A549 (cell line): ENCODE measurements around the gene TFEB. TPM values are rescaled to one million over a fixed set of nuclear protein-coding genes. Genes with fewer than 3 reads are reported as not detected.
A peak's percentile ranks its signal among the peaks of the same experiment; 100 is the strongest.

ENCODE experiments used
- ATAC-seq, 2 experiments: fragments of 200-7000 bp in 1 of 2; fragments of >200 bp in 1 of 2; cut with Nextera tagmentation in 1 of 2; cut with Tn5 transposase in 1 of 2; 3 replicates each; pipeline versions ENCODE4 v1.8.0 to v1.9.1; 2018 to 2020; ENCODE audit warnings: mild to moderate bottlenecking in 1 of 2, moderate library complexity in 1 of 2
- CTCF ChIA-PET: fragments of 300-600 bp; sonication (Branson Sonifier 250); formaldehyde crosslinking; extraction: SDS; loops from one replicate; lab custom pipeline; 2021; ENCODE audit warnings: antibody characterized with exemption, inconsistent platforms; lab: Yijun Ruan, JAX
- POLR2A ChIA-PET: fragments of 350-600 bp; formaldehyde crosslinking; extraction: SDS; loops from one replicate; lab custom pipeline; 2021; ENCODE audit warnings: antibody characterized with exemption, inconsistent platforms; lab: Yijun Ruan, JAX
- DNase-seq, 2 experiments: peaks; one replicate each; pipeline versions ENCODE4 v3.0.0 to v3.0.0-alpha.2; 2011 to 2016; ENCODE audit warnings: low read depth in 1 of 2, low spot score in 1 of 2
- FAIRE-seq: peaks from 2 replicates; lab custom pipeline; 2011; peaks lifted over from hg19 to GRCh38; lab: Jason Lieb, UNC
- H3K27ac ChIP-seq, 2 experiments: fragments of >200 bp; sonication (Bioruptor Twin); formaldehyde crosslinking; 3 replicates each; pipeline ENCODE4 v1.5.1; 2016 to 2017
- H3K4me1 ChIP-seq: fragments of >200 bp; sonication (Bioruptor Twin); formaldehyde crosslinking; 3 replicates; pipeline ENCODE4 v1.6.1; 2016
- H3K4me2 ChIP-seq: fragments of >200 bp; sonication (Bioruptor Twin); formaldehyde crosslinking; 3 replicates; pipeline ENCODE4 v1.6.1; 2016
- H3K4me3 ChIP-seq: fragments of >200 bp; sonication (Bioruptor Twin); formaldehyde crosslinking; 3 replicates; pipeline ENCODE4 v1.5.1; 2016
- H3K9me3 ChIP-seq: fragments of >200 bp; sonication (Bioruptor Twin); formaldehyde crosslinking; 3 replicates; pipeline ENCODE4 v1.6.1; 2016
- ATOH8 ChIP-seq: fragments of 250-450 bp; sonication (Bioruptor Pico); IDR thresholded peaks from 2 replicates; pipeline ENCODE4 v1.5.0; 2020; ENCODE audit warnings: low read depth, mild to moderate bottlenecking, moderate library complexity
- CBX8 ChIP-seq: fragments of 200-600 bp; sonication (generic); IDR thresholded peaks from 2 replicates; pipeline ENCODE4 v1.6.1; 2016
- EHF ChIP-seq: fragments of 250-450 bp; sonication (Bioruptor Pico); IDR thresholded peaks from 2 replicates; pipeline ENCODE4 v1.5.0; 2020; ENCODE audit warnings: mild to moderate bottlenecking
- ELK1 ChIP-seq: fragments of 150-350 bp; IDR thresholded peaks from 2 replicates; pipeline ENCODE4 v1.6.1; 2014; ENCODE audit warnings: low read depth, mild to moderate bottlenecking, low read length
- EP300 ChIP-seq, 2 experiments: fragments of >200 bp; sonication (Bioruptor Twin); formaldehyde crosslinking; IDR thresholded peaks; 2 replicates in 1 of 2; 3 replicates in 1 of 2; pipeline ENCODE4 v1.6.1; 2016 to 2017
- ESRRA ChIP-seq: fragments of 150-350 bp; IDR thresholded peaks from 2 replicates; pipeline ENCODE4 v1.6.1; 2014; ENCODE audit warnings: mild to moderate bottlenecking, low read length, borderline replicate concordance
- FOSB ChIP-seq: fragments of 250-450 bp; sonication (Bioruptor Pico); IDR thresholded peaks from 2 replicates; pipeline ENCODE4 v1.5.0; 2020; ENCODE audit warnings: mild to moderate bottlenecking, moderate library complexity
- FOSL2 ChIP-seq, 2 experiments: fragments of 450-650 bp in 1 of 2; fragments of >200 bp in 1 of 2; sonication (Bioruptor Twin) in 1 of 2; formaldehyde crosslinking; IDR thresholded peaks; 2 replicates each; pipeline versions ENCODE4 v1.5.0 to v1.6.1; 2016 to 2020; ENCODE audit warnings: mild to moderate bottlenecking in 1 of 2, moderate library complexity in 1 of 2
- GATA3 ChIP-seq: IDR thresholded peaks from 2 replicates; pipeline ENCODE4 v1.6.1; 2012; ENCODE audit warnings: borderline replicate concordance
- HEYL ChIP-seq: fragments of 250-450 bp; sonication (Bioruptor Pico); IDR thresholded peaks from 2 replicates; pipeline ENCODE4 v1.8.0; 2021; ENCODE audit warnings: mild to moderate bottlenecking, moderate library complexity
- HOXA7 ChIP-seq: fragments of 250-450 bp; sonication (Bioruptor Pico); IDR thresholded peaks from 2 replicates; pipeline ENCODE4 v1.5.0; 2020; ENCODE audit warnings: mild to moderate bottlenecking, moderate library complexity
- HOXB13 ChIP-seq: fragments of 250-450 bp; sonication (Bioruptor Pico); IDR thresholded peaks from 2 replicates; pipeline ENCODE4 v1.5.0; 2020; ENCODE audit warnings: low read depth, mild to moderate bottlenecking, moderate library complexity
- JUN ChIP-seq, 2 experiments: fragments of >200 bp; sonication (Bioruptor Twin); formaldehyde crosslinking; IDR thresholded peaks; 2 replicates in 1 of 2; 3 replicates in 1 of 2; pipeline ENCODE4 v1.6.1; 2016 to 2017
- JUNB ChIP-seq: fragments of >200 bp; sonication (Bioruptor Twin); formaldehyde crosslinking; IDR thresholded peaks from 2 replicates; pipeline ENCODE4 v1.6.1; 2016
- KDM1A ChIP-seq: fragments of 200-600 bp; sonication (generic); IDR thresholded peaks from 2 replicates; pipeline ENCODE4 v1.6.1; 2016; ENCODE audit warnings: low read depth, mild to moderate bottlenecking
- MAZ ChIP-seq: fragments of 150-350 bp; IDR thresholded peaks from 2 replicates; pipeline ENCODE4 v1.6.1; 2014; ENCODE audit warnings: antibody characterized with exemption, low read depth, low read length, borderline replicate concordance
- MYC ChIP-seq: IDR thresholded peaks from 2 replicates; pipeline ENCODE4 v1.6.1; 2012; ENCODE audit warnings: mild to moderate bottlenecking, inconsistent platforms, low read length, improper control_type of control experiment, borderline replicate concordance
- NFE2L2 ChIP-seq: fragments of 150-350 bp; conservative IDR thresholded peaks from 2 replicates; pipeline ENCODE4 v1.6.1; 2014; ENCODE audit warnings: low read length
- NR3C1 ChIP-seq: fragments of >200 bp; sonication (Bioruptor Twin); formaldehyde crosslinking; IDR thresholded peaks from 3 replicates; pipeline ENCODE4 v1.6.1; 2017
- PHF8 ChIP-seq: fragments of 200-600 bp; sonication (generic); IDR thresholded peaks from 2 replicates; pipeline ENCODE4 v1.6.1; 2016; ENCODE audit warnings: low read depth, mild to moderate bottlenecking, antibody characterized with exemption, moderate library complexity, borderline replicate concordance
- SMC3 ChIP-seq: fragments of >200 bp; sonication (Bioruptor Twin); formaldehyde crosslinking; IDR thresholded peaks from 3 replicates; pipeline ENCODE4 v1.6.1; 2018; ENCODE audit warnings: inconsistent platforms
- TFCP2L1 ChIP-seq: fragments of 250-450 bp; sonication (Bioruptor Pico); IDR thresholded peaks from 2 replicates; pipeline ENCODE4 v1.5.0; 2021; ENCODE audit warnings: mild to moderate bottlenecking
- TP53 ChIP-seq: fragments of 250-450 bp; sonication (Bioruptor Pico); IDR thresholded peaks from 2 replicates; pipeline ENCODE4 v1.5.0; 2021; ENCODE audit warnings: mild to moderate bottlenecking, moderate library complexity
- WGBS: methylation state at CpG from one replicate; pipeline ENCODE4 v1.1.6; 2017; ENCODE audit errors: missing lambda C conversion rate; 5-methylcytosine and 5-hydroxymethylcytosine counted together
- polyA plus RNA-seq, 4 experiments: library from polyadenylated mRNA; depleted of rRNA in 3 of 4; stranded (reverse); fragments of >200 nt; fragmentation: RNase III in 1 of 4; extraction: RNeasy Plus Mini Kit Qiagen cat#74134 plus additional on column Dnase treatment in 1 of 4; gene quantifications; 2 replicates in 3 of 4; 3 replicates in 1 of 4; pipeline ENCODE4 v1.2.3, GENCODE V29; 2011 to 2017
- TF ChIP-seq, protein P1 (sequence below): IDR thresholded peaks from 2 replicates; pipeline ENCODE4 v1.6.1; 2012

TFEB gene
- polyA plus RNA-seq, 2 of the 4 experiments (the other 2 are of a cell fraction), result 3.1 to 6.1 TPM

GRCh38 chr6:41740366-41741162 is 5.2 kb upstream of the TFEB start:
- Histone ChIP-seq H3K27ac (peak overlapping the region; percentile 27 to 37; a peak in 3 of 6 replicates), H3K4me1 (peaks cover 30% of the 10 kb centered on the region), H3K4me3 (no peak overlapping the region), H3K4me2 (no peak overlapping the region), H3K9me3 (no peaks in the 10 kb centered on the region)
- ATAC-seq (no peak), DNase-seq (no peak), FAIRE-seq (no peak)
- 86% methylated on average over 11 of the region's 13 CpGs for WGBS
- CTCF ChIA-PET, result interaction anchor here (0.7 to 1.6 kb wide), 5 partner anchors 16 to 57 kb away, joined by 3 to 11 read pairs (median 4); no protein-coding TSS in a partner anchor
- TF ChIP-seq FOSB (CRISPR knock-in tag) (no peak), SMC3 (no peak), MAZ (no peak), TFCP2L1 (CRISPR knock-in tag) (no peak), EP300 (IDR thresholded peaks at IDR 0.05) (no peak), TP53 (CRISPR knock-in tag) (no peak), HEYL (CRISPR knock-in tag) (no peak), EHF (CRISPR knock-in tag) (no peak)
- TF ChIP-seq, protein P1, sequence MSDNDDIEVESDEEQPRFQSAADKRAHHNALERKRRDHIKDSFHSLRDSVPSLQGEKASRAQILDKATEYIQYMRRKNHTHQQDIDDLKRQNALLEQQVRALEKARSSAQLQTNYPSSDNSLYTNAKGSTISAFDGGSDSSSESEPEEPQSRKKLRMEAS, result no peak
- POLR2A ChIA-PET, result no interaction called here

DNA sequence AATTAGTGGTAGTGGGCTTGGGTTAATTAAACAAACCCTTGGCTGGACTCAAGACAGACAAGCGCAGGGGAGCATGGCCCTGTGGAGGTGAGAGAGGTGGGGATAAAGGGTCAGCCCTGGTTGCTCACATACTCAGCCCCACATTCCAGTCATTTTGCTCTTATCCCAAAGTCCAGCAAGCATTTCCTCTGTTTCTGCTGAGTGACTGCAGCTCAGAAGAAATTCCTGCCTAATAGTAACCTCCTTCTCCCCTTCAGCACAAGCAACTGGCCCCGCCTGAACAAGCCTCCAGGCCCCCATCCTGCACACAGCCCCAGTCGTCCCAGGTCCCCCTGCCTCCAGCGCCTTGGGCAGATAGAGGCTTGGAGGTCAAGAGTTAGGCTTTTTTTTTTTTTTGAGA is 3.6 kb upstream of the TFEB start:
- Histone ChIP-seq H3K4me3 (no peak overlapping the region), H3K27ac (no peak overlapping the region), H3K4me2 (no peak overlapping the region), H3K9me3 (no peaks in the 10 kb centered on the region), H3K4me1 (peaks cover 30% of the 10 kb centered on the region)
- ATAC-seq (no peak), DNase-seq (no peak), FAIRE-seq (no peak)
- 80% methylated on average over 4 of the region's 4 CpGs for WGBS
- no peak for TF ChIP-seq GATA3
- TF ChIP-seq, protein P1, result no peak
- TF ChIP-seq ESRRA, result no peak
- TF ChIP-seq EHF (CRISPR knock-in tag), result no peak
- no peak for TF ChIP-seq FOSL2 (IDR thresholded peaks at IDR 0.05)
- no peak for TF ChIP-seq FOSL2 (CRISPR knock-in tag; IDR thresholded peaks at IDR 0.05)
- no peak for TF ChIP-seq NFE2L2
- TF ChIP-seq CBX8, result no peak
- no peak for TF ChIP-seq ELK1
- no peak for TF ChIP-seq JUN (IDR thresholded peaks at IDR 0.05)
- TF ChIP-seq HOXA7 (CRISPR knock-in tag), result no peak
- POLR2A ChIA-PET, result no interaction called here
- CTCF ChIA-PET, result interaction anchor here (0.7 to 1.3 kb wide), 2 partner anchors 33 to 371 kb away, joined by 3 read pairs; no protein-coding TSS in a partner anchor

DNA sequence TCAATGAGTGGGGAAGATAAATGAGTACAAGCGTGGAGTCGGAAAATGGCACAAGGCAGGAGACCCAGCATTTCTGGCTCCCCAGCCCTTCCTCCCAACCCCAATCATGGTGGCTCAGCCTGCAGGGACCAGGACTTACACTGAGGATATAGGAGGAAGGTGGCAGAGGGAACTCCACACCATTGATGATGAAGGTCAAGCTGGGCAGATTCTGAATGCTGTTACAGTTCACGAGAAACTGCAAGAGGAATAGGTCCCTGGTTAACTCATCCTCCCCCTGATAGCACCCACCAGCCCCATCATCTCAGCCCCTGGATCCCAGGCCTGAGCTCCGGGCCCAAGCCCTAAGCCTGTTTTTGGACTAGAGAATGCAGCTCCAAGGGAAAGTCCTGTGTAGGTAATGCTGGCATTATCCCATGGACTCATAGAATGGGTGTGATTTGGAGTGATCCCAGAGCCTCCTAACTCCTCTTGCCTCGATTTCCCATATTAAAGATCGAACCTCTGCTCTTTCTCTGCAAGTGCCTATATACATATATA is 2.3 kb upstream of the TFEB start:
- CTCF ChIA-PET, result interaction anchor here (0.8 to 1.0 kb wide), 2 partner anchors 38 to 366 kb away, joined by 3 to 4 read pairs; no protein-coding TSS in a partner anchor
- Histone ChIP-seq H3K4me1 (peaks cover 39% of the 10 kb centered on the region), H3K4me2 (no peak overlapping the region), H3K4me3 (no peak overlapping the region), H3K9me3 (no peaks in the 10 kb centered on the region), H3K27ac (no peak overlapping the region)
- DNase-seq (no peak), FAIRE-seq (no peak), ATAC-seq (no peak)
- POLR2A ChIA-PET, result no interaction called here
- WGBS, result 83% methylated on average over 5 of the region's 6 CpGs
- TF ChIP-seq, protein P1, result no peak
- TF ChIP-seq TP53 (CRISPR knock-in tag) (no peak), MYC (no peak), FOSL2 (IDR thresholded peaks at IDR 0.05) (no peak), FOSL2 (CRISPR knock-in tag; IDR thresholded peaks at IDR 0.05) (no peak), FOSB (CRISPR knock-in tag) (no peak), PHF8 (no peak), SMC3 (no peak), HOXB13 (no peak), ESRRA (no peak), ELK1 (no peak), JUNB (no peak), ATOH8 (CRISPR knock-in tag) (no peak), KDM1A (no peak), JUN (IDR thresholded peaks at IDR 0.05) (no peak), NR3C1 (no peak)
